ELF-1 (cell line): ENCODE data around the gene PRKACG.
A peak's percentile ranks its signal among the peaks of the same experiment; 100 is the strongest.
"Not testable (repeated sequence)": the region's sequence is repeated elsewhere in the genome, so short reads cannot be mapped to it uniquely, and the experiment has no call there.

Experiments used
- DNase-seq: peaks from one replicate; pipeline ENCODE4 v3.0.0-alpha.2; 2016; ENCODE audit warnings: low read depth, low spot score

Gene PRKACG

GRCh38 chr9:69014013-69014412 is at the start of gene PRKACG:
TSS of gene PRKACG (minus strand) at chr9:69014113. CDS start at chr9:69014092, 21 bp downstream.
- no peak for DNase-seq

GRCh38 chr9:69062195-69062594 is 48.3 kb upstream of the PRKACG start:
- DNase-seq, result no peak

DNA sequence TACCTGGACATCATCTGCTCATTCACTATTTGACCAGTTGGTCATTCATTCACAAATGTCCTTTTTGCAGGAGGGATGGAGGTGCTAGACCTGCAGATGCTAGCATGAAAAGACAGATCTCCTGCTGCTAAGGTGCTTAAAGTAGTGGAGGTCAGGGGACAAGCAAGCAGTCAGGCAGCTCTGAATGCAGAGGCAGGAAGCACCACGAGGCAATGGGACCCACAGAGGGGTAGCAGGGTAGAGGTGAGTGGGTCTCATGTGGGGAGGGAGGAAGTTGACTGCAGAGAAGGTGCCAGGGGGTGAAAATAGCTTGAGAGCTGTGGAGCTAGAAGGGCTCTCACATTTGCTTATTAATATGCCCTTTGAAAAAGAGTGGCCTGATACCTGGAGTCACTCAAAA is 46.9 kb upstream of the PRKACG start:
- no peak for DNase-seq

GRCh38 chr9:69058101-69058500 is 44.2 kb upstream of the PRKACG start:
- no peak for DNase-seq

DNA sequence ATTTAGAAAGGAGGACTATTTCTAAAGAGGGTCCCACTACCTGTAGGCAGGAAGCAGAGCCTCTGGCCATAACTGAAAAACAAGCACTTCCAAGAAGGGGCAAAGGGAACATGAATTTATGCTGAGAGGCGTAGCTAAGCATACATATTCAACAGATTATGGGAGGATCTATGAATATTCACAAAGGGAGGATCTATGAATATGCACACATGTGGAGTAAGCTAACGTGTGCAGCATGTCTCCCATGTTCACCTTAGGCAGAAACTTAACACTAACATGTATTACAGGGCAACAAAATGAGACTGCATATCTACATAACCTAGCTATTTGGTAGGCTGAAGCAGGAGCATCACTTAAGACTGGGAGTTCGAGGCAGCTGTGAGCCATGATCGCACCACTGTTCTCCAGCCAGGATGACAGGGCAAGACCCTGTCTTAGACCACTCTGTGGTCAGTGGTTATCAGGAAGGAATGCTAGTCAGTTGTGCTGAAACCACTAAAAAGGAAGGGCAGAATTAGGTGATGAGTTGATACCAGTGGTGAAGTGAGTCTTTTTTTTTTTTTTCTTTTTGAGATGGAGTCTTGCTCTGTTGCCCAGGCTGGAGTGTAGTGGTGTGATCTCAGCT is 42.4 kb upstream of the PRKACG start:
- no peak for DNase-seq

- DNase-seq, result no peak
Observed at GRCh38 chr9:69054989-69055388, 41.1 kb upstream of the PRKACG start.

DNA sequence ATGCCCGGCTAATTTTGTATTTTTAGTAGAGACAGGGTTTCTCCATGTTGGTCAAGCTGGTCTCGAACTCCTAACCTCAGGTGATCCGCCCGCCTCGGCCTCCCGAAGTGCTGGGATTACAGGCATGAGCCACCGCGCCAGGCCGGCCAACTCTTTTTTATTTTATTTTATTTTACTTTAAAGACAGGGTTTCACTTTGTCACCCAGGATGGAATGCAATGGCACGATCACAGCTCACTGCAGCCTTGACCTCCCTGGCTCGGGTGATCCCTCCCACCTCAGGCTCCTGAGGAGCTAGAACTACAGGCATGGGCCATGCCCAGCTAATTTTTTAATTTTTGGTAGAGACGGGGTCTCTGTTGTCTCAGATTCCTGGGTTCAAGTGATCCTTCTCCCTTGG is 37.0 kb upstream of the PRKACG start:
- not testable (repeated sequence) for DNase-seq

DNA sequence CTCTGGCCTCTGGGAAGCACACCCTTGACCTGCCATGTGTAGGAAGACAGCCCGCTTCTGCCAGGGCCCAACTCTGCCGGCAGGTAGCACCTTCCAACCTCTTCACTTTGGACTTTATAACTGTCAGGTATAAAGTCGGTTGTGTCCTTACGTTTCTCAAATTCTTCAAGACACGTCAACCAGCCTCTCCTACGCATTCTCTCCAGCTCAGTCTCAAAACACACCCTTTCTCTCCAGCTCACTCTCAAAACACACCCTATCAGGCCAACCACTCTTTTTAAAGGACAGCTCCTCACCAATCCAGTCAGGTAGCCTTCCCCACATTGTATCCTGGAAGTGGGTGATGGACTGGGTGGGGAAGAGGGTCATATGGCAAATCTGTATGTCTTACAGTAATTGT is 35.2 kb upstream of the PRKACG start:
- no peak for DNase-seq

DNA sequence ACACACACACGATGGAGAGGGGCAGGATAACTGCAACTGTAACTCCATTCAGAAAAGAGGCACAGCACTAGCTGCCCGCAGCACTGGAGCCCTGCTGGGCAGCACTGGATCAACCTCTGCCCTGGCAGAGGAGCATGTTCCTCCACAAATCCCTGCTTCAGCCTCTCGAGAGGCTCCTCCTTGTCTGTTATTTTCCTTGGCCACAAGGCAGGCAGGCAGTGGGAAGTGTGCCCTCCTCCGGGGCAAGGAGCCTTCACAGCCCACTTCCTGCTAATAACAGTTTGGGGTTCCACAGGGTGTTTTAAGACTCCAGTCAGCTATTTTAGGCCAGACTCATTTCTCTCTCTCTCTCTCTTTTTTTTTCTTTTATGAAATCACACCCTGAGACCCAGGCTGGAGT is 33.5 kb upstream of the PRKACG start:
- no peak for DNase-seq

DNA sequence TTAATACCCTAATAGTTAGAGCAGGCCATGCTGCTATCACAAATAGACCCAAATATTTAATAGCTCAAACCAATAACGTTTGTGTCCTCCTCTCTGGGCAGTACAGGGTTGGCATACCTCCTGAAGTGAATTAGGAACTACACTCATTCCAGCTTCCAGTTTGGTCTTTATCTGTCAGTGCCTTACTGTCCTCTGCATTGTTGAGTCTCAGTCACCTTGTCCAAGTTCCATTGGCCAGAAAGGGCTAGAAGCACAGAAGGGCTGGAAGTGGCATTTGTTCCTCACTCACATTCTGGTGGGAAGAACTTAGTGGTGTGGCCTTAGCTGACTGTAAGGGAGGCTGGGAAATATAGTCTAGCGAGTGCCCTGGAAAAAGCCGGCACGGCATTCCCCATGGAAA is 32.8 kb upstream of the PRKACG start:
- no peak for DNase-seq

DNA sequence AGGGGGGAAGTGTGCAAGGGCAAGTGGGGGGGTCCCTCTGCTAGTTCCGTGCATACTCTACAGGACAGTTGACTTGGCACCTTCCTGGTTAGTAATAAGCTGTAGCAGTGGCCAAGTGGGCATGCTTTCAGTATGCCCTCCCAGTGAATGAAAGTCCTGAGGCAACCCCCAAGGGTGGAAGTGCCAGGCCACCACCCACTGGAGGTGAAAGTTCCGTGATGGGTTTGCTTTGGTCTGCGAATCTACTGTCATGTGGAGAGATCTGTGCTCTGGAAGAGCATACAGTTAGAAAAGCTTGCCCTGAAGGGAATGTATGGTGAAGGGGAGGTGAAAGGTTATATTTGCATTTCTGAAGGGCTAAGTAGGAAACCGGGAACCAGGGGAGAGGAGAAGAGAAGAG is 31.9 kb upstream of the PRKACG start:
- peak; percentile 27 for DNase-seq

DNA sequence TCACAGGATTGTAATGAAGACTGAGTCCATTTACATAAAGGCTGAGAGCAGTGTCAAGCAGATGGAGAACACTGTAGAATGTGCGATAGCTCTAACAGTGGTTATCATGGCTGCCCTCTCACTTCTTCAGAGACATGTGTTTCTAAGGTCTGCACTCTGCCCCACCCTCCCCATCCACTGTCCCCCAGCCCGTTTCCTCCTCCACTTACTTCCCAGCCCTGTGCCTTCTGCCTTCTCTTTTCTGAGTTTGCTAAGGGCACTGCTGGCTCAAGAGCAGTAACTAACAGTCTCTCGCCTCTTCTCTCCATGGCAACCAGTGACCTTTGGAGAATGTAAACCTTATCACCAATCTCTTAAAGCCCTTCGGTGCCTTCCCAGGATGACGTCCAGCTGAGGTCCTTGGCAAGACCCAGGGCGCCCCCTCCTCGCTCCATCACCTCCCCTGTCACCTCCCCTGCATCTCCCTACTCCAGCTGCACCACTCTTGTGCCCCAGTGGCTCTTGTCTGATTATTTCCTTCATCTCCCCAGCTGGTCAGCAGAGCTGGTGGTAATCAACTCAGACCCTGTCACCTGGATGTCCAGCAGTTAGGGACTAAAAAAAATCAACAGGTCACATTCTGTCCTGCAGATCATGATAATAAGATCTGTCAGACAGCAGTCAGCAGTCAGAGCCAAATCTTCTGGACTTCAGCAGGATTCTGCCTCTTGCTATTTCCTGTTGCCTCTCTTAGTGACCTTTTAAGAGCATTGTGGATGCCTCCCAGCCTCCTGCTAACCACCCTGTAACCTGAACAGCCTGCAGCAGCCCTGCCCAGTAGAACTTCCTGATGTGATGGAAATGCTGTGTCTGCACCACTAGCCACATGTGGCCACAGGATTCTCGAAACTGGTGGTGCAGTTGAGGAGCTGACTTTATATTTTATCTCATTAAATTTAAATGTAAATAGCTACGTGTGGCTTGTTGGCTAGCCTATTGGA is 30.6 kb upstream of the PRKACG start:
- peak; percentile 55 for DNase-seq

DNA sequence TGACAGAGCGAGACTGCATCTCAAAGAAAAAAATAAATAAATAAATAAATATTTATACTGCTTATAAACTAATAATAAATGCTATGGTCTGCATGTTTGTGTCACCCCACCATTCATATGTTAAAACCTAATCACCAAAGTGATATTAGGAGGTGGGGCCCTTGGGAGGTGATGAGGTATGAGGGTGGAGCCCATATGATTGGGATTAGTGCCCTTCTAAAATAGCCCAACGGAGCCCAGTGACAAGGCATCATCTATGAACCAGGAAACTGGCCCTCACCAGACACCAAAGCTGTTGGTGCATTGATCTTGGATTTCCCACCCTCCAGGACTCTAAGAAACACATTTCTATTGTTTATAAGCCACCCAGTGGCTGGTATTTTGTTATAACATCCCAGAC is 26.7 kb upstream of the PRKACG start:
- DNase-seq, result no peak

DNA sequence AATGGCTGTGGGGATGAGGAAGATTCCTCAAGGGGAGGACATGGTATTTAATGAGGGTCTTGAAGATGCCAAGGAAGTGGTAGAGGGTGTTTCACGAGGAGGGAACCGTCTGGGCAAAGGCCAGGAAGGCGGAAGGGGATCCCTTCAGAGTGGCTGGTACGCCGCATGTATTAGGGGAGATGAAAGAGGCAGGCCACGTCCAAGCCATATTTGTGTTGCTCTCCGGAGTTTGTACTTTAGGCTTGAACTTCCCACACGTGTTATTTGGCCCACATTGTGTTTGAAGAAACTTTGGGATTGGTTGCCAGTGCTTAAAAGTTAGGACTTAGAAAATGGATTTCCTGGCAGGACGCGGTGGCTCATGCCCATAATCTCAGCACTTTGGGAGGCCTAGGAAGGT is 22.9 kb upstream of the PRKACG start:
- DNase-seq, result no peak

GRCh38 chr9:69036309-69036708 is 22.4 kb upstream of the PRKACG start:
- DNase-seq, result peak; percentile 30

- peak; percentile 90 for DNase-seq
Observed at GRCh38 chr9:69035438-69036308, 21.8 kb upstream of the PRKACG start, which contains the start of gene FXN. TSS of gene FXN (plus strand) at chr9:69035752. CDS start at chr9:69035783, 31 bp downstream.

GRCh38 chr9:69034071-69034470 is 20.2 kb upstream of the PRKACG start:
- DNase-seq, result no peak

- DNase-seq, result no peak
Observed at GRCh38 chr9:69030851-69031645, 17.1 kb upstream of the PRKACG start.

DNA sequence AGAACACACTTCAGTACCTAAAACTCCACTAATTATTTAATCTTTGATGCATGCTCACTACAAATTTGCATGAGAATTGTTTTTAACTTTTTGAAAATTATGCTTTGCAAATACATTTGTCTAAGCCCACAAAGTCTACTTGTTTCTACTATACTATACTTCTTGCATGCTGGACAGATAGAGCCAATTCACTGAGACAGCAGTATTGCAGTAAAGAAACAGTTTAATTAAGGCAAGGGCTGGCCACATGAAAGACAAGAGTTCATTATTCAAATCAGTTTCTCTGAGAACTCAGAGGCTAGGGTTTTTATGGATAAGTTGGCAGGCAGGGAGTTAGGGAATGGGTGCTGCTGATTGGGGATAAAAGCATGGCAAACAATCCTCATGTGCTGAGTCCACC is 15.6 kb upstream of the PRKACG start:
- no peak for DNase-seq

- DNase-seq, result no peak
Observed at GRCh38 chr9:69028754-69029153, 14.8 kb upstream of the PRKACG start.
